WTC11 (cell line): ENCODE measurements around the gene ITGA3. TPM values are rescaled to one million over a fixed set of nuclear protein-coding genes. Genes with fewer than 3 reads are reported as not detected.

ENCODE experiments used
- ATAC-seq: fragments of 200-7000 bp; cut with Tn5 transposase; 2 replicates; pipeline ENCODE4 v1.10.0; 2021; ENCODE audit warnings: mild to moderate bottlenecking, moderate library complexity
- CTCF ChIA-PET: fragments of 300-600 bp; sonication (Branson Sonifier 250); formaldehyde crosslinking; loops from one replicate; lab custom pipeline; 2021; ENCODE audit warnings: antibody characterized with exemption; lab: Charles Lee
- POLR2A ChIA-PET: fragments of 350-600 bp; sonication (Branson Sonifier 250); formaldehyde crosslinking; loops from one replicate; lab custom pipeline; 2021; ENCODE audit warnings: antibody characterized with exemption; lab: Charles Lee
- DNase-seq: peaks from one replicate; pipeline ENCODE4 v3.0.0; 2021; ENCODE audit warnings: low spot score
- H3K27ac Mint-ChIP-seq: 2 replicates; pipeline ENCODE4 v1.8.0; 2021; ENCODE audit warnings: mixed read lengths
- H3K27me3 Mint-ChIP-seq: 2 replicates; pipeline ENCODE4 v1.8.0; 2021; ENCODE audit warnings: low read depth, mild to moderate bottlenecking, moderate library complexity, mixed read lengths
- H3K36me3 Mint-ChIP-seq: 2 replicates; pipeline ENCODE4 v1.8.0; 2021; ENCODE audit warnings: mixed read lengths
- H3K4me1 Mint-ChIP-seq: 2 replicates; pipeline ENCODE4 v1.8.0; 2022; ENCODE audit warnings: mixed read lengths
- H3K4me3 Mint-ChIP-seq: 2 replicates; pipeline ENCODE4 v1.8.0; 2021; ENCODE audit warnings: mild to moderate bottlenecking, moderate library complexity, mixed read lengths
- H3K9me3 Mint-ChIP-seq: 2 replicates; pipeline ENCODE4 v1.8.0; 2021; ENCODE audit warnings: mixed read lengths
- ATF2 ChIP-seq: sonication (generic); formaldehyde crosslinking; IDR thresholded peaks from 2 replicates; pipeline ENCODE4 v1.8.1; 2022; ENCODE audit warnings: low read depth, missing genetic modification reagents, borderline replicate concordance
- E2F4 ChIP-seq: sonication (generic); formaldehyde crosslinking; IDR thresholded peaks from 2 replicates; pipeline ENCODE4 v1.8.1; 2022; ENCODE audit warnings: low read depth, mild to moderate bottlenecking, moderate library complexity, missing genetic modification reagents, borderline replicate concordance
- ELF4 ChIP-seq: sonication (generic); formaldehyde crosslinking; IDR thresholded peaks from 2 replicates; pipeline ENCODE4 v1.8.1; 2022; ENCODE audit warnings: low read depth, mild to moderate bottlenecking, moderate library complexity, missing genetic modification reagents
- ETV6 ChIP-seq: sonication (generic); formaldehyde crosslinking; IDR thresholded peaks from 2 replicates; pipeline ENCODE4 v1.8.1; 2022; ENCODE audit warnings: mild to moderate bottlenecking, missing genetic modification reagents
- GABPB1 ChIP-seq: sonication (generic); formaldehyde crosslinking; IDR thresholded peaks from 2 replicates; pipeline ENCODE4 v1.8.1; 2023; ENCODE audit warnings: mild to moderate bottlenecking, missing genetic modification reagents
- HMGA2 ChIP-seq: fragments of 250-450 bp; sonication (Bioruptor Pico); IDR thresholded peaks from 2 replicates; pipeline ENCODE4 v1.4.0; 2021; ENCODE audit warnings: mild to moderate bottlenecking, moderate library complexity
- JAZF1 ChIP-seq: fragments of 250-450 bp; sonication (Bioruptor Pico); IDR thresholded peaks from 2 replicates; pipeline ENCODE4 v1.9.0; 2021; ENCODE audit warnings: moderate library complexity, mild to moderate bottlenecking, inconsistent platforms
- MXD4 ChIP-seq: fragments of 250-450 bp; sonication (Bioruptor Pico); IDR thresholded peaks from 2 replicates; pipeline ENCODE4 v1.8.0; 2021; ENCODE audit warnings: mild to moderate bottlenecking, moderate library complexity, borderline replicate concordance
- NR1H2 ChIP-seq: sonication (generic); formaldehyde crosslinking; IDR thresholded peaks from 2 replicates; pipeline ENCODE4 v1.9.0; 2021; ENCODE audit warnings: mild to moderate bottlenecking, moderate library complexity, missing genetic modification reagents
- PRDM15 ChIP-seq: sonication (generic); formaldehyde crosslinking; IDR thresholded peaks from 2 replicates; pipeline ENCODE4 v1.8.0; 2022; ENCODE audit warnings: missing genetic modification reagents
- PREB ChIP-seq: sonication (generic); formaldehyde crosslinking; IDR thresholded peaks from 2 replicates; pipeline ENCODE4 v1.8.1; 2022; ENCODE audit warnings: mild to moderate bottlenecking, missing genetic modification reagents, moderate library complexity, borderline replicate concordance
- RORB ChIP-seq: fragments of 250-450 bp; sonication (Bioruptor Pico); IDR thresholded peaks from 2 replicates; pipeline ENCODE4 v1.9.0; 2021; ENCODE audit warnings: mild to moderate bottlenecking
- SMAD3 ChIP-seq: sonication (generic); formaldehyde crosslinking; IDR thresholded peaks from 2 replicates; pipeline ENCODE4 v1.8.0; 2022; ENCODE audit warnings: missing genetic modification reagents, mild to moderate bottlenecking, borderline replicate concordance
- SOX15 ChIP-seq: fragments of 250-450 bp; sonication (Bioruptor Pico); IDR thresholded peaks from 2 replicates; pipeline ENCODE4 v1.9.0; 2021; ENCODE audit warnings: mild to moderate bottlenecking
- SP1 ChIP-seq: sonication (generic); formaldehyde crosslinking; conservative IDR thresholded peaks from 2 replicates; pipeline ENCODE4 v1.8.1; 2022; ENCODE audit warnings: missing genetic modification reagents
- USF2 ChIP-seq: sonication (generic); formaldehyde crosslinking; IDR thresholded peaks from 2 replicates; pipeline ENCODE4 v1.8.1; 2023; ENCODE audit warnings: mild to moderate bottlenecking, missing genetic modification reagents, moderate library complexity
- ZNF317 ChIP-seq: sonication (generic); formaldehyde crosslinking; IDR thresholded peaks from 2 replicates; pipeline ENCODE4 v1.8.1; 2023; ENCODE audit warnings: low read depth, mild to moderate bottlenecking, moderate library complexity, missing genetic modification reagents, borderline replicate concordance
- ZNF396 ChIP-seq: fragments of 250-450 bp; sonication (Bioruptor Pico); IDR thresholded peaks from 2 replicates; pipeline ENCODE4 v1.8.0; 2021; ENCODE audit warnings: mild to moderate bottlenecking, moderate library complexity, borderline replicate concordance
- ZNF423 ChIP-seq: fragments of 250-450 bp; sonication (Bioruptor Pico); IDR thresholded peaks from 2 replicates; pipeline ENCODE4 v2.1.2; 2022; ENCODE audit warnings: mild to moderate bottlenecking, moderate library complexity
- total RNA-seq: library from RNA; stranded (reverse); gene quantifications from 3 replicates; pipeline ENCODE4 v1.2.3, GENCODE V29; 2021
- TF ChIP-seq, protein P1 (sequence below): fragments of 200-600 bp; IDR thresholded peaks from 2 replicates; pipeline ENCODE4 v1.8.0; 2022; ENCODE audit warnings: antibody characterized with exemption
- TF ChIP-seq, protein P2 (sequence below): sonication (generic); formaldehyde crosslinking; conservative IDR thresholded peaks from 2 replicates; pipeline ENCODE4 v1.8.1; 2023; ENCODE audit warnings: mild to moderate bottlenecking, low read depth, missing genetic modification reagents, moderate library complexity

Gene ITGA3
- total RNA-seq, 1 experiment from 2014 or later, result 35.3 TPM

GRCh38 chr17:50048988-50049387 lies 6.9 kb upstream of the ITGA3 start:
- POLR2A ChIA-PET, result no interaction called here
- Mint-ChIP-seq H3K4me3 (no peak overlapping the region), H3K4me1 (peaks cover 52% of the 10 kb centered on the region), H3K36me3 (no peaks in the 10 kb centered on the region), H3K27ac (no peak overlapping the region), H3K27me3 (peaks cover 10% of the 10 kb centered on the region), H3K9me3 (no peaks in the 10 kb centered on the region)
- ATAC-seq (no peak), DNase-seq (no peak)
- CTCF ChIA-PET, result interaction anchor here (0.7 kb wide), 1 partner anchor 31 kb away, joined by 3 read pairs; no protein-coding TSS in a partner anchor
- TF ChIP-seq MXD4 (CRISPR knock-in tag) (no peak), ZNF396 (no peak), GABPB1 (CRISPR knock-in tag) (no peak)

DNA sequence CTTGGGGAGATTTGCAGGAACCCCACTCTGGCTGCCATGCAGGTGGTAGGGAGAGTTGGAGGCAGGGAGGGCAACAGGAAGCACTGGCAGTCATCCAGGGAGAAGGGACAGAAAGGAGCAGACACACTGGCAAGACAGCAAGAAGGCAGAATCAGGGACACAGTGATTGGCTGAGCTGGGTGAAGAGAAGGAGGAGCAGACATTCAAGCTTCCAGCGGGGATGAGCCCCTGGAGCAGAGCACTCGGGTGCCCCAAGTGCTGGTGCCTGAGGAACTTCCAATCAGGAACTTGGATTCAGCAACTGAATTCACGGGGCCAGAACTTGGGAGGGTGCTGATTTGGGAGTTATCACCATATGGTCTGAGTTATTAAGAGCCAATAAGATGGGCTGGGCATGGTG lies 6.3 kb upstream of the ITGA3 start:
- Mint-ChIP-seq H3K9me3 (no peaks in the 10 kb centered on the region), H3K4me1 (peaks cover 52% of the 10 kb centered on the region), H3K27me3 (peaks cover 10% of the 10 kb centered on the region), H3K27ac (no peak overlapping the region), H3K36me3 (no peaks in the 10 kb centered on the region), H3K4me3 (no peak overlapping the region)
- CTCF ChIA-PET, result interaction anchor here (0.7 kb wide), 1 partner anchor 30 kb away, joined by 3 read pairs; no protein-coding TSS in a partner anchor
- ATAC-seq, result no peak; the same call in 1 of the 2 replicates
- TF ChIP-seq, protein P1, sequence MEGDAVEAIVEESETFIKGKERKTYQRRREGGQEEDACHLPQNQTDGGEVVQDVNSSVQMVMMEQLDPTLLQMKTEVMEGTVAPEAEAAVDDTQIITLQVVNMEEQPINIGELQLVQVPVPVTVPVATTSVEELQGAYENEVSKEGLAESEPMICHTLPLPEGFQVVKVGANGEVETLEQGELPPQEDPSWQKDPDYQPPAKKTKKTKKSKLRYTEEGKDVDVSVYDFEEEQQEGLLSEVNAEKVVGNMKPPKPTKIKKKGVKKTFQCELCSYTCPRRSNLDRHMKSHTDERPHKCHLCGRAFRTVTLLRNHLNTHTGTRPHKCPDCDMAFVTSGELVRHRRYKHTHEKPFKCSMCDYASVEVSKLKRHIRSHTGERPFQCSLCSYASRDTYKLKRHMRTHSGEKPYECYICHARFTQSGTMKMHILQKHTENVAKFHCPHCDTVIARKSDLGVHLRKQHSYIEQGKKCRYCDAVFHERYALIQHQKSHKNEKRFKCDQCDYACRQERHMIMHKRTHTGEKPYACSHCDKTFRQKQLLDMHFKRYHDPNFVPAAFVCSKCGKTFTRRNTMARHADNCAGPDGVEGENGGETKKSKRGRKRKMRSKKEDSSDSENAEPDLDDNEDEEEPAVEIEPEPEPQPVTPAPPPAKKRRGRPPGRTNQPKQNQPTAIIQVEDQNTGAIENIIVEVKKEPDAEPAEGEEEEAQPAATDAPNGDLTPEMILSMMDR, result no peak
- TF ChIP-seq RORB (CRISPR knock-in tag) (no peak), ATF2 (CRISPR knock-in tag) (no peak), USF2 (CRISPR knock-in tag) (no peak), ELF4 (CRISPR knock-in tag) (no peak), ZNF423 (CRISPR knock-in tag) (no peak), ETV6 (CRISPR knock-in tag) (no peak), ZNF317 (CRISPR knock-in tag) (no peak), NR1H2 (CRISPR knock-in tag) (no peak), PRDM15 (CRISPR knock-in tag) (no peak), JAZF1 (no peak), SOX15 (no peak), E2F4 (CRISPR knock-in tag) (no peak), HMGA2 (CRISPR knock-in tag) (no peak), PREB (CRISPR knock-in tag) (no peak), SP1 (CRISPR knock-in tag) (no peak), SMAD3 (no peak)
- TF ChIP-seq, protein P2, sequence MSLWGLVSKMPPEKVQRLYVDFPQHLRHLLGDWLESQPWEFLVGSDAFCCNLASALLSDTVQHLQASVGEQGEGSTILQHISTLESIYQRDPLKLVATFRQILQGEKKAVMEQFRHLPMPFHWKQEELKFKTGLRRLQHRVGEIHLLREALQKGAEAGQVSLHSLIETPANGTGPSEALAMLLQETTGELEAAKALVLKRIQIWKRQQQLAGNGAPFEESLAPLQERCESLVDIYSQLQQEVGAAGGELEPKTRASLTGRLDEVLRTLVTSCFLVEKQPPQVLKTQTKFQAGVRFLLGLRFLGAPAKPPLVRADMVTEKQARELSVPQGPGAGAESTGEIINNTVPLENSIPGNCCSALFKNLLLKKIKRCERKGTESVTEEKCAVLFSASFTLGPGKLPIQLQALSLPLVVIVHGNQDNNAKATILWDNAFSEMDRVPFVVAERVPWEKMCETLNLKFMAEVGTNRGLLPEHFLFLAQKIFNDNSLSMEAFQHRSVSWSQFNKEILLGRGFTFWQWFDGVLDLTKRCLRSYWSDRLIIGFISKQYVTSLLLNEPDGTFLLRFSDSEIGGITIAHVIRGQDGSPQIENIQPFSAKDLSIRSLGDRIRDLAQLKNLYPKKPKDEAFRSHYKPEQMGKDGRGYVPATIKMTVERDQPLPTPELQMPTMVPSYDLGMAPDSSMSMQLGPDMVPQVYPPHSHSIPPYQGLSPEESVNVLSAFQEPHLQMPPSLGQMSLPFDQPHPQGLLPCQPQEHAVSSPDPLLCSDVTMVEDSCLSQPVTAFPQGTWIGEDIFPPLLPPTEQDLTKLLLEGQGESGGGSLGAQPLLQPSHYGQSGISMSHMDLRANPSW (CRISPR knock-in tag), result no peak
- POLR2A ChIA-PET, result no interaction called here
- DNase-seq, result no peak
